ENCODE results near the gene SLC66A2.

DNA sequence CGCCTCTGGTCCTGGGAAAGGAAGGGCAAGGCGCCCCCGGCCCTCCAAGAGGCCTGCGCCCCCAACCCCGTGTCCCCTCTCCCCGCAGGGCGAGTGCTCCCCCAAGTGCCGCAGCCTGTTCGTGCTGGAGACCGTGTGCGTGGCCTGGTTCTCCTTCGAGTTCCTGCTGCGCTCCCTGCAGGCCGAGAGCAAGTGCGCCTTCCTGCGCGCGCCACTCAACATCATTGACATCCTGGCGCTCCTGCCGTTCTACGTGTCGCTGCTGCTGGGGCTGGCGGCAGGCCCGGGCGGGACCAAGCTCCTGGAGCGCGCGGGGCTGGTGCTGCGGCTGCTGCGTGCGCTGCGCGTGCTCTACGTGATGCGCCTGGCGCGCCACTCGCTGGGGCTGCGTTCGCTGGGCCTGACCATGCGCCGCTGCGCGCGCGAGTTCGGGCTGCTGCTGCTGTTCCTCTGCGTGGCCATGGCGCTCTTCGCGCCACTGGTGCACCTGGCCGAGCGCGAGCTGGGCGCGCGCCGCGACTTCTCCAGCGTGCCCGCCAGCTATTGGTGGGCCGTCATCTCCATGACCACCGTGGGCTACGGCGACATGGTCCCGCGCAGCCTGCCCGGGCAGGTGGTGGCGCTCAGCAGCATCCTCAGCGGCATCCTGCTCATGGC is 52.4 kb downstream of the SLC66A2 start:
- TF ChIP-seq, protein P1, sequence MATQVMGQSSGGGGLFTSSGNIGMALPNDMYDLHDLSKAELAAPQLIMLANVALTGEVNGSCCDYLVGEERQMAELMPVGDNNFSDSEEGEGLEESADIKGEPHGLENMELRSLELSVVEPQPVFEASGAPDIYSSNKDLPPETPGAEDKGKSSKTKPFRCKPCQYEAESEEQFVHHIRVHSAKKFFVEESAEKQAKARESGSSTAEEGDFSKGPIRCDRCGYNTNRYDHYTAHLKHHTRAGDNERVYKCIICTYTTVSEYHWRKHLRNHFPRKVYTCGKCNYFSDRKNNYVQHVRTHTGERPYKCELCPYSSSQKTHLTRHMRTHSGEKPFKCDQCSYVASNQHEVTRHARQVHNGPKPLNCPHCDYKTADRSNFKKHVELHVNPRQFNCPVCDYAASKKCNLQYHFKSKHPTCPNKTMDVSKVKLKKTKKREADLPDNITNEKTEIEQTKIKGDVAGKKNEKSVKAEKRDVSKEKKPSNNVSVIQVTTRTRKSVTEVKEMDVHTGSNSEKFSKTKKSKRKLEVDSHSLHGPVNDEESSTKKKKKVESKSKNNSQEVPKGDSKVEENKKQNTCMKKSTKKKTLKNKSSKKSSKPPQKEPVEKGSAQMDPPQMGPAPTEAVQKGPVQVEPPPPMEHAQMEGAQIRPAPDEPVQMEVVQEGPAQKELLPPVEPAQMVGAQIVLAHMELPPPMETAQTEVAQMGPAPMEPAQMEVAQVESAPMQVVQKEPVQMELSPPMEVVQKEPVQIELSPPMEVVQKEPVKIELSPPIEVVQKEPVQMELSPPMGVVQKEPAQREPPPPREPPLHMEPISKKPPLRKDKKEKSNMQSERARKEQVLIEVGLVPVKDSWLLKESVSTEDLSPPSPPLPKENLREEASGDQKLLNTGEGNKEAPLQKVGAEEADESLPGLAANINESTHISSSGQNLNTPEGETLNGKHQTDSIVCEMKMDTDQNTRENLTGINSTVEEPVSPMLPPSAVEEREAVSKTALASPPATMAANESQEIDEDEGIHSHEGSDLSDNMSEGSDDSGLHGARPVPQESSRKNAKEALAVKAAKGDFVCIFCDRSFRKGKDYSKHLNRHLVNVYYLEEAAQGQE (IDR thresholded peaks at IDR 0.05; ENCODE audit: low read depth), result no peak
- TF ChIP-seq TCF12 (IDR thresholded peaks at IDR 0.05; ENCODE audit: low read depth) (no peak), EP300 (IDR thresholded peaks at IDR 0.05; ENCODE audit: borderline replicate concordance) (no peak)
